GM19468 (cell line): ENCODE measurements around the gene NRN1.
A peak's percentile ranks its signal among the peaks of the same experiment; 100 is the strongest.
"Not testable (repeated sequence)": the region's sequence is repeated elsewhere in the genome, so short reads cannot be mapped to it uniquely, and the experiment has no call there.

ENCODE experiments used
- ATAC-seq: cut with Tn5 transposase; IDR thresholded peaks from one replicate; pipeline ENCODE4 v1.9.1; 2021; ENCODE audit warnings: mild to moderate bottlenecking, moderate library complexity, moderate number of reproducible peaks; ENCODE audit not compliant: unreplicated experiment; ENCODE audit errors: extremely low read depth

The NRN1 gene, protein sequence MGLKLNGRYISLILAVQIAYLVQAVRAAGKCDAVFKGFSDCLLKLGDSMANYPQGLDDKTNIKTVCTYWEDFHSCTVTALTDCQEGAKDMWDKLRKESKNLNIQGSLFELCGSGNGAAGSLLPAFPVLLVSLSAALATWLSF

DNA sequence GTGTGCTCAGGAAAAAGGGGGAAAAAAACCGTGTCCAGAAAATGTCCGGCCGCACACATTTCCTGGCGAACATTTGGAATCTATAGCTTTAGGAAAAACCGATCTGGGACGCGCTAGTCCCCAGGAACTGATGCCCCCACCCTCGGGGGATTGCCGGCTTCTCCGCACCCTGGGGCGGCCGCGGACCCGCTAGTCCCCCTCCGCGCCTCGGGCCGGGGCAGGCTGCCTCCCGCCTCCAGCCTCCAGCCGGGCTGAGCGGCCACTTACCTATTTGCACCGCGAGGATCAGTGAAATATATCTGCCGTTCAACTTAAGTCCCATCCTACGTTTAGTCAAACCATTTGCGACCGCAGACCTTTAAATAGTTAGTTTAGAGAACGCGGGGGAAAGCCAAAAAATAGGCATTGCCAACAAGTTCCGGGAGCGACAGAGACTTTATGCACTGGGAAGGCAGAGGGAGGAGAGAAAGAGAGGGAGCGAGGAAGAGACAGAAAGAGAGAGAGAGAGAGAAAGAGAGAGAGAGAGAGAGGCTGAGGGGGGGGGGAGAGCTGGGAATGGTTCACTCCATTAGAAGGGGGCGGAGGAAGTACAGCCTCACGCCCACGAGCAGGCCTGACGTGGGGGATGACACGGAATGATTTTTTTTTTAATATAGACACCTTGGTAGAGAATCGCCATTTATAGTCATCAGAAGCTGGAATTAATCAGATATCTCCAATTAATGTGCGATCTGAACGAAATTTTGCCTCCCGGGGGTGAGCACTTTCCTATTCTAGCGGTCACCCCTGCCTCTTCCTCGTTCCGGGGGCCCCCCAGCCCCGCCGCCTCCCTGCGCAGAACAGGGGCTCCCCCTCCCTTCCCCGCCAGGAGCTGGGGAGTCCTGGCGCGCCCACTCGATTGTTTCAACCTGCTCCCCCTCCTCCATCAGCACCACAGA is at the start of gene NRN1:
Gene NRN1, minus strand, starts transcription at position 498 of the 938 bp plus-strand sequence. Its CDS starts 176 bp downstream, at position 322.
- ATAC-seq: no peak

DNA sequence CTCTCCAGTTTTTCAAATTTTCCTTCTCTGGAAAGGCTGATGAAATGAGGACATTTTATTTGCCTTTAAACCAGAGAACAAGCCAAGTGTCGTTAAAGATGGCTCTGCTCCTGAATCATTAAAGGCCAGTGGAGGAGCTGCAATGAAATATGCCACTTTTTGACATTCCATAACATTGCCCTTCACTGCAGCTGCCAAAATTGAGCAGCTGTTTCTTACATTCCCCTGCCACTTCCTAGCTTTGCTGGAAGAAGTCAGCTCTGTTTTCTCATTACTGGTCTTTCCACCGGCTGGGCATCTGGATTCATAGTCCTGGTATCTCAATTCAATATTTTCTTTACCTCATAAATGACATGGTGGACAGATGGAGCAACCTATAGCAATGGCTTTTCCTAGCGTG is 45.5 kb upstream of the NRN1 start:
- no peak for ATAC-seq

DNA sequence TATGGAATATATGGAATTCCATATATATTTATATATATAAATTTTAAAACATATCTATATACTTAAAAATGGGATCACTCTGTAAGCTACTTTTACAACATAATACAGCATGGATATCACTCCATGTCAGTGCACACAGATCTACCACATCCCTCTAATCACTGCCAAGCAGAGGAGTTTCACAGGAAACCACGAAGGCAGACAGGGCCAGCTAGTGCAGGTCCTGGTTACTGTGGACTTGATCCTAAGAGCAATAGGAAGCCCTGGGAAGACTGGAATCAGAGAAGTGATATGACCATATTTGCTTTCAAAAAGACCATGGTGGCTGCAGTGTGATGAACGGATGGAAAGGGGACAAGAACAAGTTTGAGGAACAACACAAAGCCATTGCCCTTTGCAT is 40.0 kb upstream of the NRN1 start:
- no peak for ATAC-seq

DNA sequence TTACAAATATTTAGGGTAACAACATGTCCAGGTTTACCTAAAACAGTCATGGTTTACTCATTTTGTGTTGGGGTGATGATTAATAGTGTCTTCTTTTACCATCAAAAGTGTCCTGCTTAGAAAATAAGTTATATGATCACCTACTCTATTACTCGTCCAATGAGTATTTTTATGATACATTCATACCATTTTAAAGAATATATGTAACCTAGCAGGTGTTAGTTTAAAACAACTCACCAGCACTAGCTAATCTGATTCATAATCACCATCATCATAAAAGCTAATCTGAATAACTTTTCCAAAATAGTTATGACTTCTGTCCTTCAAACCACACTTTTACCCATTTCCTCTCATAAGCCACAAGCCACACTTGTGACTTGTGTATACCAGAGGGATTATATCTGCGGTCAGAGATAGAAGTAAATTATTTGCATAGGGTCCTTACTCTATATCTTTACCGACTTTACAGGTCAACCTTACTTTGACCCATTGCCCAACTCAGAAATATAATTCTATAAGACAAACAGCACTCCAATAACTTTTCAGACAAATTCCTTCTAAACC is 33.3 kb upstream of the NRN1 start:
- no peak for ATAC-seq

DNA sequence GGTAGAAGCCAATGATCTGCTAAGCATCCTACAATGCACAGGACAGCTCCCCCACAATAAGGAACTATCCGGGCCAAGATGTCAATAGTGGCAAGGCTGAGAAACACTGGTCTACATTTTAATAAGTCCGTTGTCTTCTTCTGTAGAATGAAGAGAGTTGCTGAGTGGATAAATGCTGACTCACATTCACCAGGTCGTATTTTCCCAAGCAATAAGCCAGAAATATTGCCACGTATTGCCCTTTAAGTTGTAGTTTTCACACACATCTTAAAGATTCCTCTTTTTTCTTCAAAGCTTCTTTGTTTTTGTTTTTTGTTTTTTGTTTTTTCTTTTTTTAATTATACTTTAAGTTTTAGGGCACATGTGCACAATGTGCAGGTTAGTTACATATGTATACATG is 30.5 kb upstream of the NRN1 start:
- ATAC-seq: no peak

DNA sequence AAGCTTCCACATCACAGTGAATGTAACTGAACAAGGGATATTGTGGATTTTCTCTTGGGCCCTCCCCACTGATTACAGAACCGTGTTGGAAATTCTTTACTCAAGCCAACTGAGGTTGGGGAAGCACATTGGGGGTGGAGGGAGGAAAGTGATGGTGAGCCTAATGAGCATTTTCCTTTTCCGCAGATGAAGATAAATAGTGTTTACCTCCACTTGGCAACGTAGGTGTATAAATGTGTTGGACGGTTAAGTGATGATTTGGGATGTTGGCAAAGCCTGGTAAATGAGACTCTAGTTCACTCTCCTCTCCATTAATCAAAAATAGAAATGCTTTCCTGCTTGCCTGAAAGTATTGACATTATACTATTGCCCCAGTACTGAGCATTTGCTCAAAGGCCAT is 27.1 kb upstream of the NRN1 start:
- ATAC-seq: no peak

DNA sequence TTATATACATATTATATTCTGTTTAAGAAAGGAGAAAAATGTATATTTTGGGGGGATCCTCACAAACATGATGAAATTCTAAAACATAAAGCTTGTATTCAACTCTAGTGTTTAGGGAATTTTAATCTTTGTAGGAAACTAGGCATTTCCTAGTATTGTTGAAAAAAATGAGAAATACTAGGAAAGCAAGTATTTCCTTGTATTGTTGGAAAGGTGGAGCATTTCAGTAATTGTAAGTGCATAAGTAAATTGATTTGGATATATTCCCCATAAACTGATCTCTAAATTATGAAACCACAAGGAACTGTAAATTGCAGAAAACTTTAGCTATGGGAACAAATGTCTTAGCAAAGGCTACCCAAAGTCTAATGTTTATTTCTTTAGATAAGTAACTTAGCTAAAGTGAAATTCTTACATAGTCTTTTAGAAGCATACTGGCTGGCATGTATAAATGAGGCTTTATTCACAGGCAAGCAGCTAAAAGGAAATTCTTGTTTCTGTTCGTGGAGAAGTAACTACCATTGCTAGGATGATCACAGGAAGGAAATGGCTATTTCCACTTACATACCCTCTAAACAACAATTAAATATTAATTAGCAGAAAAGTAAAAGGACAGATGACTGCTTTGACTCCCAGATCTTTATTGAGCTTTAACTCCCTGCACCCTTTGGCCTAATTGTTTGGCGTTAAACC is 19.9 kb upstream of the NRN1 start:
- no peak for ATAC-seq

DNA sequence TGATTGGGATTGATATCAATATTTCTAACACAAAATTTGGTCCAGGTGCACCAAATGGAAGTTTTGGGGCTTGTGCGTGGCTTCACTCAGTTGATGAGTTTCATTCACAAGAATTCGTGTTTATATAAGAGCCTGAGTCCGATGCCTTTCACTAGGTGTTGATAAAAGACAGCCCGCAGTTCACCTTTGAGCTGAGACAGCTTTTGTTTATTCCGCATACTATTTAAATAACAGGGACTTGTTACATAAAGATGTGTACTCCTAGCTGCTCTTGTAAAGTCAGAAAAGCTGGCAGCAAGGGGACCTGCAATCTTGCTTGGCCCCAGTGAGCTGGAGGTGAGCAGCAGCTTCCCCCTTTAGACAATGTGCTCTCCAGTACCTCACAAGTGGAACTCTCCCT is 19.0 kb upstream of the NRN1 start:
- ATAC-seq: no peak

DNA sequence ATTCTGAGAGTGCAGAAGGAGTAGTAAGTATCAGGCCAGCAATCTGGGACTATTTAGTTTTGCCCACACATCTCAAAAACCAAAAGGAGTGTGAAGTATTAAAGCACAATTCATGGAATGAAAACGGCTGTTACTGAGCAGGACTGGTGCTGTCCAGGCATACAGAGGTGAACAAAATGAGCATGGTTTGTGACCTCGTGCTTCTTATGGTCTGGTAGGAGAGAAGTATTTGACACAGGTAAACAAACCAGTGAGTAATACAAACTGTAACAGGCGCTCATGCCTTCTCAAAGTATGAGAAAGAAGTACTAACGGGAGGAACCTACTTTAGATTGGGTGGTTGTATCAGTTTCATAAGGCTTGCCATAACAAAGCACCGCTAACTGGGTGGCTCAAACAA is 17.5 kb upstream of the NRN1 start:
- no peak for ATAC-seq

DNA sequence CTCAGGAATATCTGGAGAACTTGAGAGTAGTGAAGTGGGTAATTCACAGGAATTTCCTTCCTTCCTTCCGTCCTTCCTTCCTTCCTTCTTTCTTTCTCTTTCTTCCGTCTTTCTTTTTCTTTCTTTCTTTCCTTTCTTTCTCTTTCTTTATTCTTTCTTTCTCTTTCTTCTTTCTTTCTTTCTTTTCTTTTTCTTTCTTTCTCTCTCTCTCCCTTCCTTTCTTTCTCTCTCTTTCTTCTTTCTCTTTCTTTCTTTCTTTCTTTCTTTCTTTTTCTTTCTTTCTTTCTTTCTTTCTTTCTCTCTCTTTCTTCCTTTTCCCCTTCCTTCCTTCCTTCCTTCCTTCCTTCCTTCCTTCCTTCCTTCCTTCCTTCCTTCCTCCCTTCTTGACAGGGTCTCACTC is 16.1 kb upstream of the NRN1 start:
- not testable (repeated sequence) for ATAC-seq

DNA sequence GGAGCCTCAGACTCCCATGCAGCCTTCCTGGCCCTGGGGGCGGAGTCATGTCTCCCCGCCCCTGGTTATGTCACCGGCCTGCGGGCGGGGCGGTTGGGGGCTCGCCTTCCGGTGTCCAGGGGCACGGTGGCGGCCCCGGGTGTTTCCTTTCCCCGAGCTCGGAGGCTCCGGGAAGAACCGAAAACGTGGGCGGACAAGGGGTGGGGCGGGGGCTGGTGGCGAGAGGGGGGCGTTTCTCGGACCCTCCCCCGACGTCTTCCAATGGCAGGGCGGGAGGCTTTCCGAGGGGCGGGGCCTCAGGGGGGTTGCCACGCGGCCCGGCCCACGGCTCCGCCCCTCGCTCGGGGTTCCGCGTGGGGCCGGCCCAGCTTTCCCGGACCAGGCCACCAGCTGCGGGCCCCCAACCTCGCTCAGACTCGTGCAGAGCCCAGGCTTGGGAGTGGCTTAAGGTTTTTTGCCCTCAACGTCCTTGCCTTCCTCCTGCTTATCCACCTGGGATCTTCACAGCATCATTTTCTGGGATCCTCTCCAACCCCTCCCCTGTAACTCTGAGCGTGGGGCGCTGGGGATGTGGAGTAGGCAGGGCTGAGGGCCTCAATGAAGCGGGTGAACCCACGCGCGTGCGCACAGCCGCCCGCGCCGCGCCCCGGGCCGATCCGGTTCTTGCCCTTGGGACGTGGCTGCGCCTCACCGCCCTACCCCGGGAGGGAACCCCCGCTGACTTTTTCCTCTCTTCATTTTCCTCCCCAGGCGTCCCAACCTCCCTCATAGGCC is 2.1 kb upstream of the NRN1 start:
- peak; percentile 76 for ATAC-seq

DNA sequence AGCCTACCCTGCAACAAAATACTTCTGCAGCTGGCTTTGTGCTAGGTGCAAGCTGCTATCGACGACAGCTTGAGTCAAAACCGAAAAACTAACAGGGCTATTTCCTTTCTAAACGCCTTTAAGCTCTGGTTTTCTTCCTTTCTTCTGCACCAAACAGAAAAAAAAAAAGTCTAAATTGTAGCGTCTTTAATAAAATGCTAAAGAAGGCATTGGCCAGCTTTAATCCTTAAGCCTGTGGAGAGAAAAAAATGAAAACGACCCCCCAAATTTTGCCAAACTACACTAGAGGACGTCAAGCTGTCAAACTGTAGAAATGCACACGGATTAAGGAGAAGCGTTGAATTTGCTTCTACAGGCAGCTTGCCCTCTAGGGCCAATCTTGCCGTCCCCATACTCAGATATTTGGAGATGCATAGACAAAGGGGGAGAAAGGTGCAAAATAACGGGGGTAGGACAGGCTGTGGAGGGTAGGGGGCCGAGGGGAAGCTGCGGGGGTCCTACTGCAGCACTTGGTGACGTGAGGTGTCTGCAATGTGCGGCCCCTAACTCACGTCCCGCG is 1.4 kb upstream of the NRN1 start:
- no peak for ATAC-seq

DNA sequence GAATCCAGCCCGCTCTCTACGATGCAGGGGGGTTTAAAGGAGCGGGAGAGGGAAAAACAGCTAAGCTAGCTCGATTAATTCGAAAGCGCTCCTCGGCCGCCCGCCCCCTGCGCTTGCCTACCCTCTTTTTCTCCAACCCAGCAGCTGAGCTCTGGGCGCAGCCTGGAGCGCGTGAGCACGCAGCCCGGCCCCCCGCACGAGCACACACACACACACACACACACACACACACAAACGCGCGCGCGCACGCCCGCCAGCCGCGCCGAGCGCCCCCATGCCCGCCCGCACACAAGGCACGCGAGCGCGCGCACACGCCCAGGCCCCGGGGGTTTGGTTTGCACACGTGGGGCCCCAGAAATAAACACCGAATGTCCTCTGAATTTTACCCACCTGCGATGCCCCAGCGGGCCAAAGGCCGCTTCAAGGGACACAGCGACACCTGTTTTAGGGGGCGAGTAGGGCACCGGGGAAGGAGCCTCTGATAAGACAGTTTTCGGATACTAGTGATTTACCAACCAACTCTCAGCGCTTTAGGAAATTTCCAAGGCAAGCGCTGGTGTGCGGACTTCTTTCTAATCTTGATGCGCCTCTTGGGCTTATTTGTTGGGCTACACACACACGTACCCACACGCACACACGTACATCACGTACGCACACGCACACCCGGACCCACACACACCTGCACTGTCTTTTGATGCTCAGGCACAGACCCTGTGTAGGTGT is 802 bp upstream of the NRN1 start:
- ATAC-seq: no peak

DNA sequence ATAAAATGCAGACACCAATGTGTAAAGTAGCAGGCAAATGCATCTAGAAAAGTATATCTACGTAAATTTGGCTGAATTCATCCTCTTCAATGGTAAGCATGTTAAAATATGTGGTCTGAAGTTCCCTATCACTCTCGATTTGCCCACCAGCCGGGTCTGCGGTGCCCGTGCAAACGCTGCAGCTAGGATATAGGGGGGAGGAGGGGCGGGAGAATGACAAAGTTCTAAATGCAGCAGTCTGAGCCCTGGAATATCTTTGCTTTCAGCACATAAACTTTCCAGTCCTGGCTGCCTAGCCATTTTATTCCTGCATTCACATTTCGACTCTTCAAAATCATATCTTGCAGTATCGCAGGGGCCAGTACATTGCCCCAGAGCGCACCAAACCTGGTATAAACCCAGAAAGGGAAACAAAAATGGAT is 708 bp downstream of the NRN1 start:
- ATAC-seq: no peak

DNA sequence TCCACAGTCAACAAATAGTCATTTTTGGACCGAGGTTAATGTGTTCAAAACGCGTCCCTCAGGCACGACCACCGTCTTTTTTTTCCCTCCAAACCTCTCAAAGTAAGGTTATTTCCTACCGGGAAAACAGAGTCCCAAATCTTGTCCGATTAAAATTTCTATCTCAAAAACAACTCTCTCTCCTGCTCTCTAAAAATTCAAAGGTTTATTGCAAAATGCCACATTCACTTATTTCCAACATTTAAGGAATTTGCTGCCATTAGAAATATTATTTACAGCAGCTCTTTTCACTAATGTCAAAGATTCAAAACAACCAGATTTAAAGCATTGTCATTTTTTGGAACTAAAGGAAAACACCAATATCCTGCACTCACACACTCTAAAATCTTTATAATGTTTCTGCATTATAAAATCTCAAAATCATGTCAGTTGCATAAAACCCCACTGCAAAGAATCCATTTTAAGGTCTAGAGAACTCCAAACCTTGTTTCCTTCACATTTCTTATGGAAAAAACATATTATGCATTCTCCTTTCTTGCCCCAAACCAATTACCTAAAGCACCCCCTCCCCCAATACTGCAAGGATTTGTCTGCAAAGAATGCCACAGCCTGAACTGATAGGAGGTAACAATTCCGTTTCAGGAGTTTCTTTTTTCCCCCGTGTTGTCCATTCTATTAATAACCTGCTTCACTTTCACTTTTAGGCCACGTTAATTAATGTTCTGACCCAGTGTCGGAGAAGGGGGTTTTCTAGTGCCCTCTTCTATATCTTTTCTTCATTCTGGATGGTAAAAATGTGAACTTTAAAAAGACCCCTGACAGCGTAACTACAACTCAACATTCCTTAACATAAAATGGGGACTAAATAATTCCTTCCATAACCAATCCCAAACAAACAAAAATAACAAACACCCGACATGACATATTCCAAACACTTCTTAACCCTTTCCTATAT is 1.4 kb downstream of the NRN1 start:
- ATAC-seq: no peak

DNA sequence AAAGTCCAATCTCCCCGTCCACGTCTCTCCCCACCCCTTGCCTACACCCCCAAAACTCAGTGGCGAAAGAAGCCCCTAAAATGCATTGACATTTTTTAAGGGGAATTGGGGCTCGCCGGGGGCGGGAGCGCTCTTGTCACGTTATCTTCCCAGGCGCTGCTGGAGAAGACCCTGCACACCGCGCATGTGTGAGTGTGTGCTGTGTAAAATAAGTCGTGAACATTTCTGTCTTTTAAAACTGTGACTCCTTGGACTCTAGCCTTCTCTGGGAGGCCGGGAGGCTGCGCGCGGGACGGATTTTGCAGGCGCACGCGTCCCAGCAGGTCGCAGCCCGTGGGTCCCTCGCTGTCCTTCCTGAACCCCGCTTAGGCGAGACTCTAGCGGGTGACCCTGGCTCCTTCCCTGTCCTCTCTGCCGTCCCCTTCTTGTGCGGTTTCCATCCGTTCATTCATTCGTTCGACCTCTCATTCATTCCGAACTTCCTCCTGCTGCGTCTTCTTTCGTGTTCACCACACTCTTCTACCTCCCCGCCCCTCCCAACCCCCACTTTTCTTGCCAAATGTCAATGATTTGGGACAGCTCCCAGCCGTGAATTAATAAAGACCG is 2.2 kb downstream of the NRN1 start:
- ATAC-seq: no peak

DNA sequence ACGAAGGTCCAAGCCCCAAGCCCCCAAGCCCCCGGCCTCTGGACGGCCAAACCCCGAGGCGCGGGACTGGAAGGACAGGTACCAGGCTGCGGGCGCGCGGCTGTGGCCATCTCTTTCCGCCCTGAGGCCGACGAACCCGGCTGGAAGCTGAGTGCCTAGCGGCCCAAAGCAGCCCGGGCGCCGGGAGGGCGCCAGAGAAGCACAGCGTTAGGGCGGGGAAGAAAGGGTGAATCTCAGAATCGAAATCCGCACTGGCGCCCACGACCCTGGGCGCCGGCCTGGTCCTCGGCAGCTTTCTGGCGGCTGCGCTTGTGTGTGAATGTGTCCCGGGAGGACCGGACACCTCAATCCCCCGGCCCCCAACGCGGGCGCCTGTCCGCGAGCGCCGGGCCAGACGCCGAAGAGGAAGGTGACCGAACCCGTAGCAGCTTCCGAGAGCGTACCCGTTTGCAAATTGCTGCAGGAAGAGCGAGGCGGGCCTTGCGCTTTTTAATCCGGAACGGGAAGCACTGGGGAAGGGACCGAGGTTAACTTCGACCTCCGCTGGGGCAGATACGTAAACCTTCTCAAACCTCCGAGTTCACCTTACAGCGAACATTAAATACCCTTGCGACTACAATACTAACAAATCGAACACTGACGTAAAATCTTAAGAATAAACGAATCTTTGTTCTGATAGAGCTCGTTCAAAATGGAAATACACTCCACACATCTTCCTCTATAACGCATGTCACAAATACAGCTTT is 2.9 kb downstream of the NRN1 start:
- no peak for ATAC-seq
